CD8-positive, alpha-beta memory T cell (primary cell): ENCODE data around the gene DEK. TPM values are rescaled to one million over a fixed set of nuclear protein-coding genes. Genes with fewer than 3 reads are reported as not detected.

Experiments used
- CTCF ChIA-PET: fragments of 350-600 bp; sonication (Branson Sonifier 250); formaldehyde crosslinking; loops from one replicate; lab custom pipeline; 2021; ENCODE audit warnings: antibody characterized with exemption; lab: Charles Lee
- POLR2A ChIA-PET: fragments of 350-600 bp; sonication (Branson Sonifier 250); formaldehyde crosslinking; loops from one replicate; lab custom pipeline; 2021; ENCODE audit warnings: antibody characterized with exemption; lab: Charles Lee
- DNase-seq, 5 donors: peaks; one replicate each; pipeline versions ENCODE4 v3.0.0 to v3.0.0-alpha.2; 2020 to 2022; ENCODE audit warnings: mixed read lengths in 1 of 5
- H3K27ac ChIP-seq: one replicate; pipeline ENCODE4 v1.7.0; 2013; ENCODE audit warnings: low read depth, mild to moderate bottlenecking, low read length, moderate library complexity
- H3K27me3 ChIP-seq: 2 replicates; pipeline ENCODE4 v1.7.0; 2013; ENCODE audit warnings: low read length, mild to moderate bottlenecking; ENCODE audit not compliant: insufficient read depth, poor library complexity, severe bottlenecking
- H3K36me3 ChIP-seq: 2 replicates; pipeline ENCODE4 v1.7.0; 2013; ENCODE audit warnings: mild to moderate bottlenecking, low read length, moderate library complexity; ENCODE audit not compliant: insufficient read depth
- H3K4me1 ChIP-seq: 2 replicates; pipeline ENCODE4 v1.7.0; 2013; ENCODE audit warnings: mild to moderate bottlenecking, low read length, moderate library complexity; ENCODE audit not compliant: insufficient read depth
- H3K4me3 ChIP-seq: 2 replicates; pipeline ENCODE4 v1.7.0; 2013; ENCODE audit warnings: mild to moderate bottlenecking, low read length
- H3K9me3 ChIP-seq: 2 replicates; pipeline ENCODE4 v1.7.0; 2013; ENCODE audit warnings: mild to moderate bottlenecking, low read length
- H3K27ac Mint-ChIP-seq, 8 donors: one replicate each; pipeline ENCODE4 v1.8.0; 2020 to 2021; ENCODE audit warnings: mixed read lengths in 8 of 8, mild to moderate bottlenecking in 6 of 8, inconsistent platforms in 3 of 8, moderate library complexity in 3 of 8
- H3K27me3 Mint-ChIP-seq, 2 donors: one replicate each; pipeline ENCODE4 v1.8.0; 2020 to 2021; ENCODE audit warnings: mixed read lengths in 2 of 2, mild to moderate bottlenecking in 1 of 2, moderate library complexity in 1 of 2
- H3K36me3 Mint-ChIP-seq, 3 donors: one replicate each; pipeline ENCODE4 v1.8.0; 2020 to 2021; ENCODE audit warnings: mixed read lengths in 3 of 3, inconsistent platforms in 1 of 3, mild to moderate bottlenecking in 1 of 3
- H3K4me1 Mint-ChIP-seq, 3 donors: one replicate each; pipeline ENCODE4 v1.8.0; 2020 to 2021; ENCODE audit warnings: mixed read lengths in 3 of 3, inconsistent platforms in 1 of 3, mild to moderate bottlenecking in 1 of 3
- H3K4me3 Mint-ChIP-seq, 7 donors: one replicate each; pipeline ENCODE4 v1.8.0; 2020 to 2021; ENCODE audit warnings: mixed read lengths in 7 of 7, mild to moderate bottlenecking in 6 of 7, moderate library complexity in 4 of 7, inconsistent platforms in 2 of 7
- H3K9me3 Mint-ChIP-seq, 5 donors: one replicate each; pipeline ENCODE4 v1.8.0; 2020 to 2022; ENCODE audit warnings: mixed read lengths in 5 of 5, mild to moderate bottlenecking in 3 of 5, moderate library complexity in 2 of 5, inconsistent platforms in 1 of 5
- polyA plus RNA-seq: library from polyadenylated mRNA; unstranded; fragments of 300-500 nt; fragmentation: Illumina TruSeq; gene quantifications from one replicate; pipeline ENCODE4 v1.2.3, GENCODE V29; 2021
- total RNA-seq, 2 experiments: library from RNA; stranded (reverse); gene quantifications; one replicate each; pipeline ENCODE4 v1.2.3, GENCODE V29; 2021

Gene DEK
- total and polyA plus RNA-seq, 3 experiments from 2014 or later, result 90.3 to 181 (median 174) TPM

GRCh38 chr6:18207949-18208348, 56.4 kb downstream of the DEK start:
- Histone ChIP-seq H3K4me1 (no peaks in the 10 kb centered on the region), H3K27me3 (no peaks in the 10 kb centered on the region), H3K27ac (no peak overlapping the region), H3K36me3 (no peaks in the 10 kb centered on the region), H3K4me3 (no peak overlapping the region), H3K9me3 (no peaks in the 10 kb centered on the region)
- H3K4me3 Mint-ChIP-seq, result no peak overlapping the region
- DNase-seq, result no peak
- H3K4me1 Mint-ChIP-seq, result peaks cover 0 to 17% (median 16%) of the 10 kb centered on the region in 3 donors
- CTCF ChIA-PET, result no interaction called here
- POLR2A ChIA-PET, result no interaction called here
- H3K27ac Mint-ChIP-seq, result peak overlapping the region in 2 of 8 donors; percentile 44 to 50
- H3K9me3 Mint-ChIP-seq, result no peaks in the 10 kb centered on the region
- peaks cover 0 to 62% (median 21%) of the 10 kb centered on the region in 3 donors for H3K36me3 Mint-ChIP-seq
- H3K27me3 Mint-ChIP-seq, result no peaks in the 10 kb centered on the region

- H3K9me3 Mint-ChIP-seq, result no peaks in the 10 kb centered on the region
- Histone ChIP-seq H3K4me1 (no peaks in the 10 kb centered on the region), H3K9me3 (no peaks in the 10 kb centered on the region), H3K27ac (no peak overlapping the region), H3K36me3 (no peaks in the 10 kb centered on the region), H3K27me3 (no peaks in the 10 kb centered on the region), H3K4me3 (no peak overlapping the region)
- CTCF ChIA-PET, result interaction anchor here (1.1 kb wide), 1 partner anchor 52 kb away, joined by 3 read pairs; the partner anchor contains the start of gene KDM1B
- H3K4me1 Mint-ChIP-seq, result peaks cover 0 to 12% (median 11%) of the 10 kb centered on the region in 3 donors
- no peak overlapping the region for H3K4me3 Mint-ChIP-seq
- peak overlapping the region in 1 of 8 donors; percentile 30 for H3K27ac Mint-ChIP-seq
- no peaks in the 10 kb centered on the region for H3K27me3 Mint-ChIP-seq
- no peak for DNase-seq
- peaks cover 0 to 63% (median 23%) of the 10 kb centered on the region in 3 donors for H3K36me3 Mint-ChIP-seq
- POLR2A ChIA-PET, result no interaction called here
These were observed 56.9 kb downstream of the DEK start for GRCh38 chr6:18207438-18207837.

- ChIA-PET POLR2A (no interaction called here), CTCF (interaction anchor here (1.1 kb wide), 1 partner anchor 51 kb away, joined by 3 read pairs; the partner anchor contains the start of gene KDM1B)
- Mint-ChIP-seq H3K27me3 (no peaks in the 10 kb centered on the region), H3K4me3 (no peak overlapping the region), H3K36me3 (peaks cover 0 to 67% (median 19%) of the 10 kb centered on the region in 3 donors), H3K27ac (no peak overlapping the region), H3K9me3 (no peaks in the 10 kb centered on the region), H3K4me1 (peaks cover 0 to 6% (median 6%) of the 10 kb centered on the region in 3 donors)
- Histone ChIP-seq H3K9me3 (no peaks in the 10 kb centered on the region), H3K27ac (no peak overlapping the region), H3K4me3 (no peak overlapping the region), H3K4me1 (no peaks in the 10 kb centered on the region), H3K27me3 (no peaks in the 10 kb centered on the region), H3K36me3 (no peaks in the 10 kb centered on the region)
- DNase-seq, result no peak
These were observed 57.7 kb downstream of the DEK start for GRCh38 chr6:18206591-18206990.

DNA sequence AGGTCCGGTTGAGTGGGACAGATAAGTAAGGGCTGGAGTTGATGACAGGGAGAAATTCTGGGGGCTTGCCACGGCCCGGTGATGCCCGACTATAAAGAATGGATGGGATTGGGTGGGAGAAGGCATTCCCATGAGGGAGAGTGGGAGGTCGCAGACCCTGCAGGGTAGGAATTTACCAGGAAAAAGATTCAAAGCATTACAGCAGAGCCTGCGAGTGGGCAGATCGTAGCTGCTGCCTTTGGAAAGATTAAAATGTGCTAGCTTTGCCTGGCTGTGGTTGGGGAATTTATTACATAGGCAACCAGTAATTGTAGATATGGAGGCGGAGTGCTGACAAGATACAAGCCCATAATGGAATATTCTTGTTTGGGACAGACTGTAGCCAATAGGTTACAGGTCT, 59.6 kb downstream of the DEK start:
- DNase-seq, result no peak
- H3K36me3 Mint-ChIP-seq, result peaks cover 0 to 81% (median 21%) of the 10 kb centered on the region in 3 donors
- no peak overlapping the region for H3K27ac ChIP-seq
- H3K4me3 Mint-ChIP-seq, result no peak overlapping the region
- no peaks in the 10 kb centered on the region for H3K9me3 ChIP-seq
- no peaks in the 10 kb centered on the region for H3K4me1 Mint-ChIP-seq
- POLR2A ChIA-PET, result no interaction called here
- no peaks in the 10 kb centered on the region for H3K27me3 ChIP-seq
- no peak overlapping the region for H3K4me3 ChIP-seq
- H3K27me3 Mint-ChIP-seq, result no peaks in the 10 kb centered on the region
- CTCF ChIA-PET, result no interaction called here
- no peaks in the 10 kb centered on the region for H3K9me3 Mint-ChIP-seq
- H3K4me1 ChIP-seq, result no peaks in the 10 kb centered on the region
- peaks cover 5% of the 10 kb centered on the region for H3K36me3 ChIP-seq
- peak overlapping the region in 2 of 8 donors; percentile 43 to 83 for H3K27ac Mint-ChIP-seq

DNA sequence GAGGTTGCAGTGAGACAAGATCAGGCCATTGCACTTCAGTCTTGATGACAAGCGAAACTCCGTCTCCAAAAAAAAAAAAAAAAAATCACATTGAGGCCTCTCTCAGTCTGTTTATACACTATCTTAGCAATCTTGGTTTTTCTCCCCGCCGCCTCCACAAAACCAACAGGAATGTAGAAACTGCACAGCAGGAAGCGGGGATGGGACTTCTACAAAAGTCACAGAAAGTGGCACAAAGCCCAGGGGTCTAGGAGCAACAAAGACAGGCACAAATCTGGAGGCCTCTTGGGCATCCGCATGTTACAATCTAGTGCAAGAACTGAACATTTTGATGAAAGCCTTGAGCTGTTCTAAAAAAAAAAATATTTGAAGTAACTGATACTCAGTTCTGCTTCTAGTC, 60.5 kb downstream of the DEK start:
- no peaks in the 10 kb centered on the region for H3K4me1 ChIP-seq
- CTCF ChIA-PET, result no interaction called here
- no peak overlapping the region for H3K27ac ChIP-seq
- no peaks in the 10 kb centered on the region for H3K27me3 ChIP-seq
- Mint-ChIP-seq H3K9me3 (no peaks in the 10 kb centered on the region), H3K4me3 (no peak overlapping the region), H3K27ac (no peak overlapping the region), H3K4me1 (no peaks in the 10 kb centered on the region), H3K36me3 (peaks cover 0 to 79% (median 22%) of the 10 kb centered on the region in 3 donors), H3K27me3 (no peaks in the 10 kb centered on the region)
- peaks cover 5% of the 10 kb centered on the region for H3K36me3 ChIP-seq
- DNase-seq, result no peak
- H3K9me3 ChIP-seq, result no peaks in the 10 kb centered on the region
- POLR2A ChIA-PET, result no interaction called here
- H3K4me3 ChIP-seq, result no peak overlapping the region

GRCh38 chr6:18192026-18192425, 72.3 kb downstream of the DEK start:
- Histone ChIP-seq H3K4me1 (no peaks in the 10 kb centered on the region), H3K36me3 (peaks cover 11% of the 10 kb centered on the region), H3K4me3 (no peak overlapping the region), H3K27ac (no peak overlapping the region), H3K27me3 (no peaks in the 10 kb centered on the region), H3K9me3 (no peaks in the 10 kb centered on the region)
- H3K27me3 Mint-ChIP-seq, result no peaks in the 10 kb centered on the region
- H3K36me3 Mint-ChIP-seq, result peaks cover 6 to 56% (median 22%) of the 10 kb centered on the region in 3 donors
- DNase-seq, result no peak
- H3K9me3 Mint-ChIP-seq, result no peaks in the 10 kb centered on the region
- H3K4me1 Mint-ChIP-seq, result no peaks in the 10 kb centered on the region
- no peak overlapping the region for H3K27ac Mint-ChIP-seq
- no peak overlapping the region for H3K4me3 Mint-ChIP-seq
- CTCF ChIA-PET, result interaction anchor here (0.5 kb wide), 1 partner anchor 488 kb away, joined by 3 read pairs; no protein-coding TSS in a partner anchor
- POLR2A ChIA-PET, result interaction anchor here (0.6 kb wide), 1 partner anchor 7 kb away, joined by 3 read pairs; no protein-coding TSS in a partner anchor

DNA sequence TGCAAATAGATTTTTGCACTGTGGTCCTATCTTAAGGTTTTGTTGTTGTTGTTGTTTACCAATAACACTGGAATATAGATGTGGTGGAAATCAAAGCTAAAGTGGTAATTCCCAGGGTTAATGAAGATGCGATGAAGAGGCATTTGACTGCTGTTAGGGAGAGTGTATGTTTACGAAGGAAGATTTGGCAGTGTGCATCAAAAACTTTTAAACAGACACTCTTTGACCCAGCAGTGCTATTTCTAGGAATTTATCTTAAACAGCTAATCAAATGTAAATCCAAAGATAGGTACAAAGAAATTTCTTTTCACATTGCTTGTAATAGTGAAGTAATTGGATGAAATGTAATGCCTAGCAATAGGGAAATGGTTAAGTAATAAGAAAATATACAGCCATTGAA, 75.1 kb downstream of the DEK start:
- peaks cover 10 to 59% (median 12%) of the 10 kb centered on the region in 3 donors for H3K36me3 Mint-ChIP-seq
- H3K9me3 Mint-ChIP-seq, result no peaks in the 10 kb centered on the region
- Histone ChIP-seq H3K4me1 (no peaks in the 10 kb centered on the region), H3K4me3 (no peak overlapping the region), H3K9me3 (no peaks in the 10 kb centered on the region), H3K36me3 (peaks cover 7% of the 10 kb centered on the region), H3K27me3 (no peaks in the 10 kb centered on the region), H3K27ac (no peak overlapping the region)
- no peak overlapping the region for H3K27ac Mint-ChIP-seq
- no peak overlapping the region for H3K4me3 Mint-ChIP-seq
- CTCF ChIA-PET, result no interaction called here
- no peaks in the 10 kb centered on the region for H3K27me3 Mint-ChIP-seq
- DNase-seq, result no peak
- H3K4me1 Mint-ChIP-seq, result no peaks in the 10 kb centered on the region
- POLR2A ChIA-PET, result no interaction called here

DNA sequence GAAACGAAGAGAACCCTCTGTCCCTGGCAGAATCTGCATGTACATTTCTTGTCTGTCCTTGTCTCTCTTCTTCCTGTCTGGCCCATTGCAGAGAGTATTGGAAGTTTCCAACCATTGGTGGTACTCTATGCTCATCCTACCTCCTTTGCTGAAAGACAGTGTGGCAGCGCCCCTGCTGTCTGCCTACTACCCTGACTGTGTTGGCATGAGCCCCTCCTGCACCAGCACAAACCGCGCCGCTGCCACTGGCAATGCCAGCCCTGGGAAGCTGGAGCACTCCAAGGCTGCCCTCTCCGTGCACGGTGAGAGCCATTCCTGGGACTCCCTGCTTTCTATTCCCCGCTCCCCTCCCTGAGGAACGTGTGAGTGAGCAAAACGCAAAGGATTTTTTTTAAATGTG, 76.6 kb downstream of the DEK start:
- H3K27ac ChIP-seq, result no peak overlapping the region

More for the DNA sequence above, 76.6 kb downstream of the DEK start:
- H3K4me1 Mint-ChIP-seq, result no peaks in the 10 kb centered on the region
- H3K36me3 Mint-ChIP-seq, result peaks cover 11 to 63% (median 12%) of the 10 kb centered on the region in 3 donors
- H3K4me3 Mint-ChIP-seq, result no peak overlapping the region
- ChIA-PET CTCF (no interaction called here), POLR2A (no interaction called here)
- no peaks in the 10 kb centered on the region for H3K27me3 ChIP-seq
- peaks cover 0 to 2% of the 10 kb centered on the region in 2 donors for H3K27me3 Mint-ChIP-seq
- DNase-seq, result no peak
- H3K9me3 ChIP-seq, result no peaks in the 10 kb centered on the region
- H3K4me3 ChIP-seq, result no peak overlapping the region
- H3K36me3 ChIP-seq, result peaks cover 7% of the 10 kb centered on the region
- H3K4me1 ChIP-seq, result no peaks in the 10 kb centered on the region
- no peak overlapping the region for H3K27ac Mint-ChIP-seq
- H3K9me3 Mint-ChIP-seq, result no peaks in the 10 kb centered on the region
